Measurements from ENCODE around the gene MTG2. TPM values are rescaled to one million over a fixed set of nuclear protein-coding genes. Genes with fewer than 3 reads are reported as not detected.

MTG2 gene
- total and polyA plus RNA-seq, 10 of the 15 experiments (the other 5 are each of a cell fraction or from before 2014, with no cell fraction given): 6.2 to 52.4 (median 34.3) TPM

DNA sequence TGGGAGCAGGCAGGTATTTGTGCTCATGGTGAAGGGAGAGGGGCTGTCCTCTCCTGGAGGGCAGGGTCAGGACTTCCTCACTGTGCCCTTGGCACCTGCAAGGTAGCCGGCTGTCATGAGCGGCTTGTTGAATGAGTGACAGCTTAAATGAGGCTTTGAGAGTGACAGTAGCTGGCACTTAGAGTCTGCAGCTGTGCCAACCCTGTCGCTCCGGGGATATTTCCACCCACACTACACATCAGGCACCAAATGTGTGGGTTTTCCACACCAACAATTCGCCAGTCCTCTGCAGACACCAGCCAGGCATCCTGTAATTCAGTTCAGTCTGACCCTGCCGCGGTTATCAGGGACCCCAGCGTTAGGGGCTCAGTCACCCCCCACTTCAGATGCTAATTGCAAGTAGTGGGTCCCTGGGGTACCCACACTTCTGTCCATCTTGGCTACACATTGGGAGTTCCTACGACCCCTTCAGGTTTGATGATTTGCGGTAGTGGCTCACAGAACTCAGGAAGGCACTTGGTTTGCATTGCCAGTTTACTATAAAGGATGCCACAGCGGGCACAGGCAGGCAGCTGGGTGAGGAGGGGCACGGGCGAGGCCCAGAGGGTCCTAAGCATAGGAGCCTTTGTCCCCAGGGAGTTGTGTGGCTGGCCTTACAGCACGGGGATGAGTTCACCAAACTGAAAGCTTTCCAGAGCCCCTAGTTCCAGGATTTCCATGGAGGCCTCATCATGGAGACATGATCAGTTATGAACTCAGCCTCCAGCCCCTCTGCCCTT lies 9.1 kb downstream of the MTG2 start (continued):
- TF ChIP-seq, protein P1, sequence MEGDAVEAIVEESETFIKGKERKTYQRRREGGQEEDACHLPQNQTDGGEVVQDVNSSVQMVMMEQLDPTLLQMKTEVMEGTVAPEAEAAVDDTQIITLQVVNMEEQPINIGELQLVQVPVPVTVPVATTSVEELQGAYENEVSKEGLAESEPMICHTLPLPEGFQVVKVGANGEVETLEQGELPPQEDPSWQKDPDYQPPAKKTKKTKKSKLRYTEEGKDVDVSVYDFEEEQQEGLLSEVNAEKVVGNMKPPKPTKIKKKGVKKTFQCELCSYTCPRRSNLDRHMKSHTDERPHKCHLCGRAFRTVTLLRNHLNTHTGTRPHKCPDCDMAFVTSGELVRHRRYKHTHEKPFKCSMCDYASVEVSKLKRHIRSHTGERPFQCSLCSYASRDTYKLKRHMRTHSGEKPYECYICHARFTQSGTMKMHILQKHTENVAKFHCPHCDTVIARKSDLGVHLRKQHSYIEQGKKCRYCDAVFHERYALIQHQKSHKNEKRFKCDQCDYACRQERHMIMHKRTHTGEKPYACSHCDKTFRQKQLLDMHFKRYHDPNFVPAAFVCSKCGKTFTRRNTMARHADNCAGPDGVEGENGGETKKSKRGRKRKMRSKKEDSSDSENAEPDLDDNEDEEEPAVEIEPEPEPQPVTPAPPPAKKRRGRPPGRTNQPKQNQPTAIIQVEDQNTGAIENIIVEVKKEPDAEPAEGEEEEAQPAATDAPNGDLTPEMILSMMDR (IDR thresholded peaks at IDR 0.05 in 2 of 3, conservative IDR thresholded peaks at IDR 0.05 in 1 of 3; ENCODE audit: control insufficient read depth in 2 of 3, extremely low read depth in 1 of 3, insufficient read depth in 1 of 3, low read depth in 3 of 3, low read length in 3 of 3): no peak
- no peak for TF ChIP-seq SMC3 (IDR thresholded peaks at IDR 0.05; ENCODE audit: borderline replicate concordance, low read length)
- TF ChIP-seq, protein P2, sequence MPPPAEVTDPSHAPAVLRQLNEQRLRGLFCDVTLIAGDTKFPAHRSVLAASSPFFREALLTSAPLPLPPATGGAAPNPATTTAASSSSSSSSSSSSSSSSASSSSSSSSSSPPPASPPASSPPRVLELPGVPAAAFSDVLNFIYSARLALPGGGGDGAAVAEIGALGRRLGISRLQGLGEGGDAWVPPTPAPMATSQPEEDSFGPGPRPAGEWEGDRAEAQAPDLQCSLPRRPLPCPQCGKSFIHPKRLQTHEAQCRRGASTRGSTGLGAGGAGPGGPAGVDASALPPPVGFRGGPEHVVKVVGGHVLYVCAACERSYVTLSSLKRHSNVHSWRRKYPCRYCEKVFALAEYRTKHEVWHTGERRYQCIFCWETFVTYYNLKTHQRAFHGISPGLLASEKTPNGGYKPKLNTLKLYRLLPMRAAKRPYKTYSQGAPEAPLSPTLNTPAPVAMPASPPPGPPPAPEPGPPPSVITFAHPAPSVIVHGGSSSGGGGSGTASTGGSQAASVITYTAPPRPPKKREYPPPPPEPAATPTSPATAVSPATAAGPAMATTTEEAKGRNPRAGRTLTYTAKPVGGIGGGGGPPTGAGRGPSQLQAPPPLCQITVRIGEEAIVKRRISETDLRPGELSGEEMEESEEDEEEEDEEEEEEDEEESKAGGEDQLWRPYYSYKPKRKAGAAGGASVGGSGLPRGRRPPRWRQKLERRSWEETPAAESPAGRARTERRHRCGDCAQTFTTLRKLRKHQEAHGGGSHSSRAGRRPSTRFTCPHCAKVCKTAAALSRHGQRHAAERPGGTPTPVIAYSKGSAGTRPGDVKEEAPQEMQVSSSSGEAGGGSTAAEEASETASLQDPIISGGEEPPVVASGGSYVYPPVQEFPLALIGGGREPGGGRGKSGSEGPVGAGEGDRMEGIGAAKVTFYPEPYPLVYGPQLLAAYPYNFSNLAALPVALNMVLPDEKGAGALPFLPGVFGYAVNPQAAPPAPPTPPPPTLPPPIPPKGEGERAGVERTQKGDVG (CRISPR knock-in tag; IDR thresholded peaks at IDR 0.05): no peak
- no peak for TF ChIP-seq EGR1 (IDR thresholded peaks at IDR 0.05; ENCODE audit: borderline replicate concordance in 1 of 2, low read depth in 2 of 2, low read length in 2 of 2)
- no peak for TF ChIP-seq SMAD1 (IDR thresholded peaks at IDR 0.05; ENCODE audit: low read depth, partially characterized antibody)

DNA sequence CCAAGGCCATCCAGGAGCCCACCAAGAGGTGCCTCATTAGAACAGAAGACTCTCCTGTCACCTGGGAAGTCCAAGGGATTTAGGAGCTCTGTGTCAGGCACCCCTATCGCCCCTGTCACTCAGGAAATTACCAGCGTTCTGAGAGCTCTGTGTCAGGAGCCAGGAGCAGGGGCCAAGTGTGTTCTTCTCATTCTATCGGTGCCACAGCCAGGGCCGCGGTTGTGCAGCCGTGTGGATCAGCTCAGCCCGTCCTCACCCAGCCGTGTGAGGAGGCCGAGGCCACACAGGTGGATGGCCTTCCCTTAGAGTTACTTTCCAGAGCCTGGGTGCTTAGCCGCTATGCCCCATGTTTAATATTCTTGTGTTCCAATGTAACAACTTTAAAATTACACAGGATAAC lies 9.8 kb downstream of the MTG2 start:
- intact Hi-C loops (cut with micrococcal nuclease; ENCODE audit: unreplicated experiment): no loop called here
- TF ChIP-seq POLR2AphosphoS5 (IDR thresholded peaks at IDR 0.05; ENCODE audit: low read length) (no peak), CREM (IDR thresholded peaks at IDR 0.05; ENCODE audit: low read depth) (no peak), RAD51 (IDR thresholded peaks at IDR 0.05) (no peak), JUND (IDR thresholded peaks at IDR 0.05; ENCODE audit: low read depth, low read length) (no peak), FOS (IDR thresholded peaks at IDR 0.05; ENCODE audit: borderline replicate concordance, extremely low read depth, insufficient read length) (no peak)
- TF ChIP-seq, protein P2 (CRISPR knock-in tag; IDR thresholded peaks at IDR 0.05): no peak
- TF ChIP-seq, protein P3, sequence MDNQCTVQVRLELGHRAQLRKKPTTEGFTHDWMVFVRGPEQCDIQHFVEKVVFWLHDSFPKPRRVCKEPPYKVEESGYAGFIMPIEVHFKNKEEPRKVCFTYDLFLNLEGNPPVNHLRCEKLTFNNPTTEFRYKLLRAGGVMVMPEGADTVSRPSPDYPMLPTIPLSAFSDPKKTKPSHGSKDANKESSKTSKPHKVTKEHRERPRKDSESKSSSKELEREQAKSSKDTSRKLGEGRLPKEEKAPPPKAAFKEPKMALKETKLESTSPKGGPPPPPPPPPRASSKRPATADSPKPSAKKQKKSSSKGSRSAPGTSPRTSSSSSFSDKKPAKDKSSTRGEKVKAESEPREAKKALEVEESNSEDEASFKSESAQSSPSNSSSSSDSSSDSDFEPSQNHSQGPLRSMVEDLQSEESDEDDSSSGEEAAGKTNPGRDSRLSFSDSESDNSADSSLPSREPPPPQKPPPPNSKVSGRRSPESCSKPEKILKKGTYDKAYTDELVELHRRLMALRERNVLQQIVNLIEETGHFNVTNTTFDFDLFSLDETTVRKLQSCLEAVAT (IDR thresholded peaks at IDR 0.05): no peak

More for the DNA sequence above, 9.8 kb downstream of the MTG2 start:
- Histone ChIP-seq H3K4me1 (ENCODE audit: control insufficient read depth, insufficient read depth, low read length) (peaks cover 5% of the 10 kb centered on the region; the same call in 1 of the 2 replicates), H3K27ac (ENCODE audit: control insufficient read depth, insufficient read depth) (no peak overlapping the region), H3K36me3 (ENCODE audit: control insufficient read depth in 2 of 2, insufficient read depth in 2 of 2, low read length in 1 of 2) (peaks cover under 1 to 5% of the 10 kb centered on the region in 2 experiments; a peak in 2 of 4 replicates), H3K9ac (ENCODE audit: control insufficient read depth, insufficient read depth, low read length) (no peak overlapping the region), H3K4me2 (ENCODE audit: control insufficient read depth, insufficient read depth) (no peak overlapping the region), H3K27me3 (replicated peaks in 1 of 2; ENCODE audit: control insufficient read depth in 2 of 2, insufficient read depth in 2 of 2, low read length in 1 of 2) (no peaks in the 10 kb centered on the region), H3K4me3 (no peak overlapping the region), H2AFZ (ENCODE audit: control insufficient read depth, low read depth, low read length) (no peak overlapping the region), H3K9me3 (replicated peaks; ENCODE audit: control insufficient read depth, insufficient read depth, low read length) (no peaks in the 10 kb centered on the region), H3K79me2 (ENCODE audit: control insufficient read depth, insufficient read depth, low read length) (peaks cover 2% of the 10 kb centered on the region), H4K20me1 (ENCODE audit: control insufficient read depth, insufficient read depth) (no peaks in the 10 kb centered on the region)
- SMC1A ChIA-PET (ENCODE audit: uncharacterized antibody, unreplicated experiment): no interaction called here
- CTCF ChIA-PET: no interaction called here
- ATAC-seq: no peak
- RAD21 ChIA-PET (ENCODE audit: unreplicated experiment): no interaction called here
- POLR2A ChIA-PET: no interaction called here
- no TSS peak for BruUV-seq (replicated peaks)
- FAIRE-seq: no peak
- in situ Hi-C loops (cut with MboI): no loop called here
- no peak for DNase-seq (ENCODE audit: low read depth, low spot score)
- WGBS (ENCODE audit: insufficient coverage, insufficient replicate concordance, low lambda C conversion rate, missing lambda C conversion rate): 93% methylated on average over 10 of the region's 10 CpGs

Measured in GM12878 (cell line).